OCI-LY7 (cell line): ENCODE measurements around the gene TNFRSF1A.

Experiments
- EZH2phosphoT487 ChIP-seq: fragments of 200-600 bp; sonication (generic); IDR thresholded peaks from 2 replicates; pipeline ENCODE4 v1.6.1; 2018; ENCODE audit warnings: low read depth, borderline replicate concordance, mild to moderate bottlenecking, mixed run types, antibody characterized with exemption, low read length, moderate library complexity, mixed read lengths
- TF ChIP-seq, protein P1 (sequence below): fragments of 200-600 bp; sonication (generic); conservative IDR thresholded peaks from 2 replicates; pipeline ENCODE4 v1.5.1; 2014; ENCODE audit warnings: mild to moderate bottlenecking, antibody characterized with exemption, low read length, moderate library complexity, mixed read lengths

DNA sequence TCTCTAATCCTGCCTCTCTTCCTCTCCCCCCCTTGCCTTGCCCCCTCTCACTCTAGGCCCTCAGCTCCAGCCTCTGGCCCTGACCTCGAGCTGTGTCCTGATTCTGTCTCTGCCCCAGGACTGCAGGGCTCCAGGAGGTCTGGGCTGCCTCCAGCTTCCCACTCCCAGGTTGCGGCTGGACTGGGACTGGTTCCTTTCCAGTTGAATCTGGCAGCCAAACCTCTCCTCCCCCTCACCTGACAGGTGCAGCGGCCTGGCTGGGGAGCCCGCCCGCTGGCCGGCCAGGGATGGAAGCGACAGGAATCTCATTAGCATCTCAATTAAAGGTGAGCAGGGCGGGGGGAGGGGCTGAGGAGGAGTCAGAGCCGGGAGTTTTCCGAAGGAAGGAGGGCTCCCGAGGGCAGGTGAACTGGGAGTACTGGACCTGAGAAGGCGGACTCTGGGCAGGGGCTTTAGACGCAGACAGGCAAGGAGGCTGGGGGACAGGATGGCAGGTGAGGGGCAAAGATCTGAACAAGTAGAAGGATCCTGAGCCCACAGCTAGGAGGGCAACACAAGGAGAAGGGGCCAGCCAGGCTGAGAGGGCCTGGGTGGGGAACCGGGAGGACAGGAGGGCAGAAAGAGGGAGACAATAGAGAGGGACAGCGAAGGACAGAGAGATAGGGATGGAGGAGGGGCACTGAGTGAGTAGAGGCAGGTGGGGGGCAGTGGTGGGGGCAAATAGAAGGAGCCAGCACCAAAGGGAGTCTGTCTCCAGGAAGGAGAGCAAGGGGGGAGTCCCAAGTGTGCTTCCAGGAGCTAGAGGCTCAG is 33.6 kb upstream of the TNFRSF1A start, which contains the start of gene SCNN1A:
- TF ChIP-seq, protein P1, sequence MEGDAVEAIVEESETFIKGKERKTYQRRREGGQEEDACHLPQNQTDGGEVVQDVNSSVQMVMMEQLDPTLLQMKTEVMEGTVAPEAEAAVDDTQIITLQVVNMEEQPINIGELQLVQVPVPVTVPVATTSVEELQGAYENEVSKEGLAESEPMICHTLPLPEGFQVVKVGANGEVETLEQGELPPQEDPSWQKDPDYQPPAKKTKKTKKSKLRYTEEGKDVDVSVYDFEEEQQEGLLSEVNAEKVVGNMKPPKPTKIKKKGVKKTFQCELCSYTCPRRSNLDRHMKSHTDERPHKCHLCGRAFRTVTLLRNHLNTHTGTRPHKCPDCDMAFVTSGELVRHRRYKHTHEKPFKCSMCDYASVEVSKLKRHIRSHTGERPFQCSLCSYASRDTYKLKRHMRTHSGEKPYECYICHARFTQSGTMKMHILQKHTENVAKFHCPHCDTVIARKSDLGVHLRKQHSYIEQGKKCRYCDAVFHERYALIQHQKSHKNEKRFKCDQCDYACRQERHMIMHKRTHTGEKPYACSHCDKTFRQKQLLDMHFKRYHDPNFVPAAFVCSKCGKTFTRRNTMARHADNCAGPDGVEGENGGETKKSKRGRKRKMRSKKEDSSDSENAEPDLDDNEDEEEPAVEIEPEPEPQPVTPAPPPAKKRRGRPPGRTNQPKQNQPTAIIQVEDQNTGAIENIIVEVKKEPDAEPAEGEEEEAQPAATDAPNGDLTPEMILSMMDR: no peak
- TF ChIP-seq EZH2phosphoT487: no peak
